H9 (cell line): ENCODE measurements around the gene NR2F1-AS1. TPM values are rescaled to one million over a fixed set of nuclear protein-coding genes. Genes with fewer than 3 reads are reported as not detected.

Source experiments
- DNase-seq: peaks from one replicate; pipeline ENCODE4 v3.0.0-alpha.2; 2017
- H2AFZ ChIP-seq: one replicate; pipeline ENCODE4 v1.6.1; 2013; ENCODE audit warnings: mild to moderate bottlenecking, low read length, control low read depth, moderate library complexity
- H2AK5ac ChIP-seq: 2 replicates; pipeline ENCODE4 v1.6.1; 2013; ENCODE audit warnings: low read length, control low read depth, mixed read lengths; ENCODE audit not compliant: insufficient read length
- H2BK120ac ChIP-seq: one replicate; pipeline ENCODE4 v1.6.1; 2013; ENCODE audit warnings: low read depth, mild to moderate bottlenecking, low read length, control low read depth, inconsistent platforms; ENCODE audit not compliant: poor library complexity, severe bottlenecking
- H2BK12ac ChIP-seq: 2 replicates; pipeline ENCODE4 v1.6.1; 2013; ENCODE audit warnings: low read length, control low read depth, mixed read lengths, low read depth; ENCODE audit not compliant: insufficient read length
- H2BK15ac ChIP-seq: 2 replicates; pipeline ENCODE4 v1.6.1; 2013; ENCODE audit warnings: low read depth, low read length, control low read depth
- H2BK20ac ChIP-seq: one replicate; pipeline ENCODE4 v1.6.1; 2013; ENCODE audit warnings: low read depth, mild to moderate bottlenecking, low read length, control low read depth, inconsistent platforms; ENCODE audit not compliant: poor library complexity, severe bottlenecking
- H2BK5ac ChIP-seq: 2 replicates; pipeline ENCODE4 v1.6.1; 2013; ENCODE audit warnings: low read length, control low read depth, mixed read lengths; ENCODE audit not compliant: insufficient read length
- H3K14ac ChIP-seq: 2 replicates; pipeline ENCODE4 v1.6.1; 2013; ENCODE audit warnings: low read length, control low read depth; ENCODE audit not compliant: insufficient read depth
- H3K18ac ChIP-seq: 2 replicates; pipeline ENCODE4 v1.6.1; 2013; ENCODE audit warnings: low read depth, mild to moderate bottlenecking, mixed read lengths, low read length, control low read depth; ENCODE audit not compliant: insufficient read length
- H3K23ac ChIP-seq: 2 replicates; pipeline ENCODE4 v1.6.1; 2013; ENCODE audit warnings: low read length, control low read depth, mixed read lengths, low read depth; ENCODE audit not compliant: insufficient read length
- H3K23me2 ChIP-seq: 2 replicates; pipeline ENCODE4 v1.6.1; 2013; ENCODE audit warnings: low read depth, mild to moderate bottlenecking, mixed read lengths, low read length, control low read depth; ENCODE audit not compliant: insufficient read length, poor library complexity, severe bottlenecking
- H3K27ac ChIP-seq: 2 replicates; pipeline ENCODE4 v1.5.1; 2013; ENCODE audit warnings: low read length, control low read depth, mixed read lengths, low read depth; ENCODE audit not compliant: insufficient read length
- H3K27me3 ChIP-seq: 2 replicates; pipeline ENCODE4 v1.6.1; 2013; ENCODE audit warnings: low read length, control low read depth, inconsistent platforms; ENCODE audit not compliant: insufficient read depth
- H3K4ac ChIP-seq: 2 replicates; pipeline ENCODE4 v1.6.1; 2013; ENCODE audit warnings: low read depth, mild to moderate bottlenecking, control low read depth, inconsistent platforms, low read length, moderate library complexity
- H3K4me1 ChIP-seq: 2 replicates; pipeline ENCODE4 v1.6.1; 2013; ENCODE audit warnings: low read length, control low read depth, inconsistent platforms; ENCODE audit not compliant: insufficient read depth
- H3K4me2 ChIP-seq: 2 replicates; pipeline ENCODE4 v1.6.1; 2013; ENCODE audit warnings: low read length, control low read depth, mixed read lengths; ENCODE audit not compliant: insufficient read length, insufficient read depth
- H3K56ac ChIP-seq: 2 replicates; pipeline ENCODE4 v1.6.1; 2013; ENCODE audit warnings: low read depth, mild to moderate bottlenecking, mixed read lengths, low read length, control low read depth; ENCODE audit not compliant: insufficient read length
- H3K79me1 ChIP-seq: 2 replicates; pipeline ENCODE4 v1.6.1; 2013; ENCODE audit warnings: low read depth, mild to moderate bottlenecking, moderate library complexity, low read length, control low read depth, inconsistent platforms; ENCODE audit not compliant: insufficient read depth, poor library complexity, severe bottlenecking
- H3K79me2 ChIP-seq: 2 replicates; pipeline ENCODE4 v1.6.1; 2013; ENCODE audit warnings: low read length, control low read depth, inconsistent platforms; ENCODE audit not compliant: insufficient read depth
- H3K9ac ChIP-seq: 2 replicates; pipeline ENCODE4 v1.6.1; 2013; ENCODE audit warnings: low read length, control low read depth, mixed read lengths; ENCODE audit not compliant: insufficient read length; ENCODE audit errors: extremely low read depth
- H3K9me3 ChIP-seq: one replicate; pipeline ENCODE4 v1.6.1; 2013; ENCODE audit warnings: low read depth, low read length, inconsistent platforms; ENCODE audit not compliant: control insufficient read depth
- H3T11ph ChIP-seq: one replicate; pipeline ENCODE4 v1.6.1; 2013; ENCODE audit warnings: mild to moderate bottlenecking, low read length, control low read depth, inconsistent platforms
- H4K20me1 ChIP-seq: one replicate; pipeline ENCODE4 v1.6.1; 2013; ENCODE audit not compliant: control insufficient read depth, insufficient read length, insufficient read depth
- H4K5ac ChIP-seq: 2 replicates; pipeline ENCODE4 v1.6.1; 2013; ENCODE audit warnings: low read depth, mild to moderate bottlenecking, mixed read lengths, low read length, control low read depth; ENCODE audit not compliant: insufficient read length
- H4K8ac ChIP-seq: replicated peaks from 2 replicates; pipeline ENCODE4 v1.6.1; 2013; ENCODE audit warnings: low read length, control low read depth, mixed read lengths, low read depth; ENCODE audit not compliant: insufficient read length
- H4K91ac ChIP-seq: 2 replicates; pipeline ENCODE4 v1.6.1; 2013; ENCODE audit warnings: low read depth, mild to moderate bottlenecking, moderate library complexity, mixed read lengths, low read length, control low read depth; ENCODE audit not compliant: insufficient read length
- H3K27ac Mint-ChIP-seq, 3 experiments: 2 replicates in 2 of 3; 3 replicates in 1 of 3; pipeline ENCODE4 v1.8.0; 2020 to 2021; ENCODE audit warnings: mixed read lengths in 3 of 3, mild to moderate bottlenecking in 1 of 3, moderate library complexity in 1 of 3
- H3K27me3 Mint-ChIP-seq: 2 replicates; pipeline ENCODE4 v1.8.0; 2021; ENCODE audit warnings: low read depth, mild to moderate bottlenecking, moderate library complexity, mixed read lengths
- H3K36me3 Mint-ChIP-seq, 3 experiments: 2 replicates in 2 of 3; 3 replicates in 1 of 3; pipeline ENCODE4 v1.8.0; 2020 to 2021; ENCODE audit warnings: low read depth in 3 of 3, mixed read lengths in 3 of 3; ENCODE audit not compliant: insufficient read depth in 1 of 3
- H3K4me1 Mint-ChIP-seq, 2 experiments: 2 replicates each; pipeline ENCODE4 v1.8.0; 2020; ENCODE audit warnings: mixed read lengths in 2 of 2
- H3K4me3 Mint-ChIP-seq, 2 experiments: 2 replicates in 1 of 2; 3 replicates in 1 of 2; pipeline ENCODE4 v1.8.0; 2020 to 2021; ENCODE audit warnings: mild to moderate bottlenecking in 2 of 2, mixed read lengths in 2 of 2, moderate library complexity in 1 of 2
- H3K9me3 Mint-ChIP-seq, 2 experiments: 2 replicates in 1 of 2; 3 replicates in 1 of 2; pipeline ENCODE4 v1.8.0; 2020; ENCODE audit warnings: mild to moderate bottlenecking in 2 of 2, mixed read lengths in 2 of 2, moderate library complexity in 1 of 2
- WGBS: extraction: QIAGEN DNeasy Blood & Tissue Kit; methylation state at CpG from one replicate; pipeline ENCODE4 v1.1.7; 2013; ENCODE audit warnings: missing lambda C conversion rate, low lambda C conversion rate, mixed read lengths; ENCODE audit not compliant: insufficient read length; ENCODE audit errors: extremely low coverage; 5-methylcytosine and 5-hydroxymethylcytosine counted together
- total RNA-seq: library from RNA; stranded (reverse); gene quantifications from 2 replicates; pipeline ENCODE4 v1.2.1, GENCODE V29; 2021
- TF ChIP-seq, protein P1 (sequence below): fragments of 200-600 bp; sonication (generic); conservative IDR thresholded peaks from 3 replicates; pipeline ENCODE4 v1.8.0; 2021; ENCODE audit warnings: antibody characterized with exemption, mild to moderate bottlenecking

NR2F1-AS1 gene
- total RNA-seq, 1 experiment from 2014 or later: 1.9 TPM

DNA sequence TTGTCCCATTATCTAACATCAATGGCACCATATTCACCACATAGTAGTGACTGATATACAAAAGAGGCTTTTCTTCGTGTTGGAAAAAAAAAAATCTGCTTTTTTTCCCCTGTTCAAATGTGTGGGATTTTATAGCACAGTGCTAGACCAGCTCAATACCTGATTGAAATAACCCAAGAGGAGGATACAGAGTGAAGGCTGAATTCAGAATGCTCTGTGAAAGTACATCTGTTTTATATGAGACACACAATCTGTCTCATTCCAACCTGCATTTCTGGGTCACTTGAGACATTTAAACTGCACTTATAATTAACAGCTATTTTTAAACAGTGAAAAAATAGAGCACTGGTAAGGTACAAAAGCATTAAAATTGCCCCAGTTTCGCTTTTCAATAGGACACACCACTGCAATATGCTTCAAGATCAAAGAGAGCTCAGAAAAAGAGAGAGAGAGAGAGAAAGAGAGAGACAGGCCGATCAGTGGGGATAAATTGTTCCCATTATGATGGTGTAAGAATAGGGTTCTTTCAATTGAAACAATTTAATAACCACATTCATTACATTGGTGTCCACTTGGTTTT is 179.3 kb downstream of the NR2F1-AS1 start:
- no peak overlapping the region for H3K4me3 Mint-ChIP-seq
- H2BK120ac ChIP-seq: no peak overlapping the region
- no peak overlapping the region for H3K18ac ChIP-seq
- H3K36me3 Mint-ChIP-seq: peaks cover 0 to 8% (median 4%) of the 10 kb centered on the region in 3 experiments; a peak in 4 of 7 replicates
- H3K9ac ChIP-seq: no peak overlapping the region
- H3K4me1 Mint-ChIP-seq: peaks cover 0 to 2% of the 10 kb centered on the region in 2 experiments; a peak in 1 of 4 replicates
- no peaks in the 10 kb centered on the region for H3K27me3 ChIP-seq
- no peaks in the 10 kb centered on the region for H3K79me1 ChIP-seq
- no peak overlapping the region for H3K56ac ChIP-seq
- no peak overlapping the region for H4K91ac ChIP-seq
- H2BK20ac ChIP-seq: no peak overlapping the region
- no peak overlapping the region for H3T11ph ChIP-seq
- H2BK12ac ChIP-seq: no peak overlapping the region
- no peak overlapping the region for H4K8ac ChIP-seq
- no peak overlapping the region for H3K23ac ChIP-seq
- no peaks in the 10 kb centered on the region for H3K4me1 ChIP-seq
- H3K4ac ChIP-seq: no peak overlapping the region
- H3K27me3 Mint-ChIP-seq: no peaks in the 10 kb centered on the region
- no peak overlapping the region for H3K27ac ChIP-seq
- no peaks in the 10 kb centered on the region for H4K20me1 ChIP-seq
- no peak overlapping the region for H2AK5ac ChIP-seq
- no peak overlapping the region for H3K4me2 ChIP-seq
- DNase-seq: no peak
- H3K9me3 Mint-ChIP-seq: peaks cover 1 to 8% of the 10 kb centered on the region in 2 experiments
- WGBS: no CpG with 5 or more reads among the region's 3 CpGs
- TF ChIP-seq, protein P1, sequence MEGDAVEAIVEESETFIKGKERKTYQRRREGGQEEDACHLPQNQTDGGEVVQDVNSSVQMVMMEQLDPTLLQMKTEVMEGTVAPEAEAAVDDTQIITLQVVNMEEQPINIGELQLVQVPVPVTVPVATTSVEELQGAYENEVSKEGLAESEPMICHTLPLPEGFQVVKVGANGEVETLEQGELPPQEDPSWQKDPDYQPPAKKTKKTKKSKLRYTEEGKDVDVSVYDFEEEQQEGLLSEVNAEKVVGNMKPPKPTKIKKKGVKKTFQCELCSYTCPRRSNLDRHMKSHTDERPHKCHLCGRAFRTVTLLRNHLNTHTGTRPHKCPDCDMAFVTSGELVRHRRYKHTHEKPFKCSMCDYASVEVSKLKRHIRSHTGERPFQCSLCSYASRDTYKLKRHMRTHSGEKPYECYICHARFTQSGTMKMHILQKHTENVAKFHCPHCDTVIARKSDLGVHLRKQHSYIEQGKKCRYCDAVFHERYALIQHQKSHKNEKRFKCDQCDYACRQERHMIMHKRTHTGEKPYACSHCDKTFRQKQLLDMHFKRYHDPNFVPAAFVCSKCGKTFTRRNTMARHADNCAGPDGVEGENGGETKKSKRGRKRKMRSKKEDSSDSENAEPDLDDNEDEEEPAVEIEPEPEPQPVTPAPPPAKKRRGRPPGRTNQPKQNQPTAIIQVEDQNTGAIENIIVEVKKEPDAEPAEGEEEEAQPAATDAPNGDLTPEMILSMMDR: no peak
- no peak overlapping the region for H2BK5ac ChIP-seq
- H2AFZ ChIP-seq: no peak overlapping the region
- no peaks in the 10 kb centered on the region for H3K9me3 ChIP-seq
- no peak overlapping the region for H2BK15ac ChIP-seq
- H3K79me2 ChIP-seq: no peaks in the 10 kb centered on the region
- H4K5ac ChIP-seq: no peak overlapping the region
- no peaks in the 10 kb centered on the region for H3K23me2 ChIP-seq
- H3K14ac ChIP-seq: no peak overlapping the region
- H3K27ac Mint-ChIP-seq: no peak overlapping the region; a peak in 1 of 7 replicates
